GM18870 (cell line): Measurements from ENCODE around the gene SRXN1.

ENCODE experiments used
- ATAC-seq: cut with Tn5 transposase; IDR thresholded peaks from one replicate; pipeline ENCODE4 v1.9.1; 2021; ENCODE audit warnings: moderate library complexity; ENCODE audit not compliant: unreplicated experiment

The SRXN1 gene

DNA sequence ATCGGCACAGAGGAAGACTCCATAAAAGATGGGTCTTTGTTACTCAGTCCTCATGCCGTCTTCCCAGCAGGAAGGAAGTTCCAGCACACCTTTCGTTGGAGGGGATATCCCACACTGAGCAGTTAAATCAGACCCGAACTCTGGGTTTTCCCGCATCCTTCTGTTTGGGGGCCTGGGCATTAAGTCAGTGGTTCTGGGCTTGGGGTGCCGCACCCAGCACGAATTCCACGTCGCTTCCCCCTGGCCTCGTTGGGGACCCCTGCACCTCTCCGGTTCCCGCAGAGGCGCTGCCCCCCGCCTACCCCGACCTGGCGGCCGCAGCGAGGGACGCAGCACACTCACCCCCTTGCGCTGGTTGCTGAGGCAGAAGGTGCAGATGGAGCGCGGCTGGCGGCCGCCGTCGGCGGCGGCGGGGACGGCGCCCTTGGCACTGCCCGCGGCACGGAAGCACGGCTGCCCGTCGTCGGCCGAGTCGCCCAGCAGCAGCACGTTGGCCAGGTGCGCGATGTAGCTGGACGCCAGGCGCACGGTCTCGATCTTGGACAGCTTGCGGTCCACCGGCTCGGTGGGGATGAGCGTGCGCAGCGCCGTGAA is 43.5 kb downstream of the SRXN1 start:
- no peak for ATAC-seq

DNA sequence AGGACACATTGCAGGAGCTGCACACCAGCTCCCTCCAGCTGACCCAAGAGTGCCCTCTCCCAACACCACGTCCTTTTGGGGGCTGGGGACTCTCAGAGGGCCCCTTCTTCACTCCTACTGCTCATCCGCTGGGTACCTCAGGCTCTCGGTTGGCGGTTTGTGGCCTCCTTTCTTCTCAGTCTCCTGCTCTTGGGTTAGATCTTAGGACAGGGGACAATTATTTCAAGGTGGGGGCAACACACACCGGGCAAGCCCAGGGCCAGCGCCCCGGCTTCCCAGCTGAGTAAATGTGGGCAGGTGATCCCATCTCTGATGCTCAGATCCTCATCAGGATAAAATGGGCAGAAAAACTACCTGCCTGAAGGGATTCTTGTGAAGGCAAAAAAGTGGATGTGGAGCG is 44.0 kb downstream of the SRXN1 start:
- no peak for ATAC-seq

DNA sequence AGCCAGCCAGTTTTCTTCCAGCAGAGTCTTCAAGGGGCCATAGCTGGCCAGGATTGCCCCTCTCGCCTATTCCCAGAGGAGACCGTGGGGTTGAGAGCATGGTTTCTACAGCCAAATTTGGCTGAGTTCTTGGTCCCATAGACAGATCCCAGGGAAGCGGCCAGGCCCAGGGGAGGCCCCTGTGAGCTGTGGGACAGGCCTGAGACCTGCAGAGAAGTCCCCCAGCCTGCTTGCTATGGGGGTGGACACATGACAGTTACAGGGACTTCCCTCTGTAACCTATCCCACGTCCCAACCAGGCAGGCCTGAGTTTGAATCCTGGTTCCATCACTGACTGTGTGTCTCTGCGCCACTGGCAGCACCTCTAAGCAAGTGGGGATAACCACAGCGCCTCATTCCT is 45.5 kb downstream of the SRXN1 start:
- ATAC-seq, result no peak

DNA sequence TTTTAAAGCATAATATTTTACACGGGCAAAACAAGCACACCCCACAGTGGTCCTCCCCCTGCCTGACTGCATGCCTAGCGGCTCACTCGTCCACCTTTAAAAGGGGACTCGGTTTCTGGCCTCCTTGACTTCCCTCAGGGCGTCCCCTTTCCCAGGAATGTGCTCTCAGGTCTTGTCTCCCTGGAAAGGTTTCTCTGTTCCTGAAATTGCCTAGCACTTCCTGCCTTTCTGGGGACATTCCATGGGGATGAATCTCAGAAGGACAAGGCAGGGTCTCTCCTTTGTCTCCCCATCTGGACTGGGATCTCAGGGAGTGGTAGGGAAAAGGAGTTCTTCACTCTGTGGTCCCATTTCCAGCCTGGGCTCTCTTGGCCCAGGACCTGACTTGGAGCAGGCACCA is 47.8 kb downstream of the SRXN1 start:
- ATAC-seq, result no peak

DNA sequence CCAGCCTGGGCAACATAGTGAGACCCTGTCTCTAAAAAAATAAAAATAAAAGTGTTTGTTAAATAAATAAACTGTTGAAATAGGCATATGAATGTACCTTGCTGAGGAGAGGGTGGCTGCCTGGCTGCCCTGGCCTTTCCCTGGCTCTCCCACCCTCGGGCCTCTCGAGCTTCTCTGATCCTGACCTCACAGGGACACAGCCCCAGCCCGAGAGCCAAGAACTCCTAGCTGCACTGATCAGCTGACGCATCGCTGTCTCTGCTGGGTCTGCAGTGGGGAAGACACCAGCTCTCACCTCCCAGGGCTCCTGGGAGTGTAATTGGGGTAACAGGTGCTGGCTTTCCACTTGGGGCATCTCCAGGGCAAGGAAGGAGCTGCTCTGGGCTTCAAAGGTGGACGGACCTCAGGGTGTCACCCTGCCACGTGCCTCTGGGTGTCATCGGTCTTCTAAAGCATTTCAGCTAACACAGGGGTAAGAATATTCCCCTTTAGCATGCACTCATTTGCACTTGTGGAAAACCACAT is 49.8 kb downstream of the SRXN1 start:
- no peak for ATAC-seq

DNA sequence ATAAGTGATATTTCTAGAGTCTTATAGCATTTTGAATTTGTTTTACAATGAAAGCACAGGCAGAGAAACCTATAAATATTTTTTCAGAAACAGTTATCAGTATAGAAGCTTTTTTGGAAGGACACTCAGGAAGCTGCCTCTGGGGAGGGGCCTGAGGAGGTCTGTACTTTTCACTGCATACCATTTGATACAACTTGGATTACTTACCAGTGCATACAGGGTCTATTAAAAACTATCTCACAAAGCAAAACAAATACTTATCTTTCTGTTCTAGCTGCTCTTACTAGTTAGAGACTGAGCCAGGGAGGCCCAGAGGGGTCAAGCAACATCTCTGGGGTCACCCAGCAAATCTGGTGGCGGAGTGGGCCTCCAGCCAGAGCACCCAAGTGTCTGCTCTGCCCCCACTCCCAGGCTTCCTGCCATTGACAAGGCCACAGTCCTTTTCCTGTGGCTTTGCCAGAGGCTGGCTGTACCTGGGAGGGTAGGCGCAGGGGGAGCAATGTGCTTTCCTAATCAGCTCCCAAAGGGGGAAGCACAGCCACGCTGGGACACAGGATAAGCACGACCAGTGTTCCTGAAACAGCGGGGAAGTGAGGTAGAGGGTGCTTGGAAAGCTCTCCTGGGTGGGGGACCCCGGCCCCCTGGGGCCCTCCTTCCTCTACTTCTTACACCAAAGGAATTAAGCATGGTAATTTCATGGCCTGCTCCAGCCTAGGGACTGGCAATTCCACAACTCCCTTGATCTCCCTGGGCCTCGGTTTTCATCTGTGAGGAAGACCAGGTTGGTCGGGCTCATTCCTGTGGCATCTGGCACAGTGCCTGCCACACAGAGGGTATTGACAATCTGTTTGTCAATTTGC is 50.7 kb downstream of the SRXN1 start:
- no peak for ATAC-seq

DNA sequence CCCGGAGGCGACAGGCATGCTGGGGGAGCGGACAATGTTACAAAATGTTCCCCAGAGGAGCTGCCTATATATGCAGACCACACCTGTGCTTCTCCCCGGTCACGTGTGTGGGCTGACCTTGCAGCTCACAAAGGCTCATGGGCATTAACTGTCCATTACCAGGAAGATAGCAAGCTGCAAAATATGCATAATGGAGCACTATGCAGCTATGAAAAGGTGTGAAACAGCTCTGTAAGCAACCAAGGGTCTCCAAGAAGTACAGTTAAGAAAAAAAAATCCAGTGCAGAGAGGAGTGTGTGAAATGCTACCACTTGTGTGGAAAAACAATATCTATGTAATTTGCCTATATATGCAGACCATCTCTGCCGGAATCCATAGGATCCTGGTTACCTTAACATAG is 52.3 kb downstream of the SRXN1 start:
- ATAC-seq, result no peak

DNA sequence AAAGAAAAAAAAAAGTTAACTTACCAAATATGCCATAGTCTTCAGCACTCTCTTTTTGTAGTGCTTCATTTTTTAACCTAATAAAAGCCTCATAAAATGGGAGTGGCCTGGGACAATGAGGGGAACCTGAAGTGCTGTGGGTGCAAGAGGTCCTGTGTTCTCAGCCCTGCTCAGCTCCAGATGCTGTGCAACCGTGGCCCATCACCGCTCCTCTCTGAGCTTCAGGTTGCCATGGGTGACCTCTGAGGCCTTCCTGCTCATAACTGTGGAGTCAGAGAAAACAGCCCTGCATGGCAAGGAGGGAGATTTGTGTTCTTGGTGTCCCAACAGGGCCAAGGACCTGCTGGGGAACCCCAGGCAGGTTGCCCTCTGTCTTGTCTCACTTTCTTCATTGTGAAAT is 52.9 kb downstream of the SRXN1 start:
- no peak for ATAC-seq

DNA sequence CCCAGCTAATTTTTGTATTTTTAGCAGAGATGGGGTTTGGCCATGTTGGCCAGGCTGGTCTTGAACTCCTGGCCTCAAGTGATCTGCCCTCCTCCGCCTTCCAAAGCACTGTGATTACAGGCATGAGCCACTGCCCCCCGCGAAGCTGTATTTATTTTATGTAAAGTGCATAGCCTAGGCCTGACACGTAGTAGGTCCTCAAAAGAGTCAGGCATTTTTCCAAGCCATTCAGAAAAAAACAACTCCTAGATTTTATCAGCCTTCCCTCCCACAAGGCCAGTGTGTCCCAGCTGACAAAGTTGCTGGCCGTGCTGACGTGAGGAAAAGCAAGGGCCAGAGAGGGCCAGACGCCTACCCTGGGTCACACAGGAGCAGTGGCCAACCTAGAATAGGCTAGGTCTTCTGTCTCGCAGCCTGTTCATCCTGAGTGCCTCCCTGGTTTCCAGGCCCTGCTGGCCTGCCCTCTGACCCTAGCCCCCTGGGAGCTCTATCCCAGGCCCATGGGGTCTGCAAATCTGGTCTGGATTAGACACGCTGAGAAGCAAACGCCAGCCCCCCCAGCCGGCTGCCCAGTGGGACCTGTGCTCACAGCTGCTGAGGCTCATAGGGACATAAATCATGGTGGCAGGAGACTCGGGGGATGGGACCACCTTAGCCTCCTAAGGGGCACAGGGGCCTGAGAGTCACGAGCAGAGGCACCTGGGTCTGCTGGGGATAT is 54.7 kb downstream of the SRXN1 start:
- ATAC-seq, result no peak

DNA sequence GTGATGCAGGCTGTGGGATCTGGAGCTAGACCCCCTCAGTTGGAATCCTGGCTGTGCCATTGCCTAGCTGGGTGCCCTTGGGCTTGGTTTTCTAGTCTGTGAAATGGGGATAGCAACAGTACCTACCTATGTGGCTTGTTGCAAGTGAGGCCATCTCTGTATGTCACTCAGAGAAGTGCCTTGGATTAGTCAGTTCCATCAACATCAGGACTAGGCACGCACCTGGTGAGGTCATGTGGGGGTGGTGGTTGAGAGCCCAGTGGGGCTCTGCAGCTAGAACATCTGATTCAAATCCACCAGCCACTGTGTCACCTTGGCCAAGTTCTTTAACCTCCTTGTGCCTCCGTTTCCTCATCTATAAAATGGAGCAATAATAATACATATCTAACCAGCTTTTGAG is 55.4 kb downstream of the SRXN1 start:
- ATAC-seq, result no peak
